A549 (cell line): ENCODE measurements around the gene RNF144A. TPM values are rescaled to one million over a fixed set of nuclear protein-coding genes. Genes with fewer than 3 reads are reported as not detected.
A peak's percentile ranks its signal among the peaks of the same experiment; 100 is the strongest.

ENCODE experiments used
- ATAC-seq, 2 experiments: fragments of 200-7000 bp in 1 of 2; fragments of >200 bp in 1 of 2; cut with Nextera tagmentation in 1 of 2; cut with Tn5 transposase in 1 of 2; 3 replicates each; pipeline versions ENCODE4 v1.8.0 to v1.9.1; 2018 to 2020; ENCODE audit warnings: mild to moderate bottlenecking in 1 of 2, moderate library complexity in 1 of 2
- CTCF ChIA-PET: fragments of 300-600 bp; sonication (Branson Sonifier 250); formaldehyde crosslinking; extraction: SDS; loops from one replicate; lab custom pipeline; 2021; ENCODE audit warnings: antibody characterized with exemption, inconsistent platforms; lab: Yijun Ruan, JAX
- POLR2A ChIA-PET: fragments of 350-600 bp; formaldehyde crosslinking; extraction: SDS; loops from one replicate; lab custom pipeline; 2021; ENCODE audit warnings: antibody characterized with exemption, inconsistent platforms; lab: Yijun Ruan, JAX
- DNase-seq, 2 experiments: peaks; one replicate each; pipeline versions ENCODE4 v3.0.0 to v3.0.0-alpha.2; 2011 to 2016; ENCODE audit warnings: low read depth in 1 of 2, low spot score in 1 of 2
- FAIRE-seq: peaks from 2 replicates; lab custom pipeline; 2011; peaks lifted over from hg19 to GRCh38; lab: Jason Lieb, UNC
- H3K27ac ChIP-seq, 2 experiments: fragments of >200 bp; sonication (Bioruptor Twin); formaldehyde crosslinking; 3 replicates each; pipeline ENCODE4 v1.5.1; 2016 to 2017
- H3K4me1 ChIP-seq: fragments of >200 bp; sonication (Bioruptor Twin); formaldehyde crosslinking; 3 replicates; pipeline ENCODE4 v1.6.1; 2016
- H3K4me2 ChIP-seq: fragments of >200 bp; sonication (Bioruptor Twin); formaldehyde crosslinking; 3 replicates; pipeline ENCODE4 v1.6.1; 2016
- H3K4me3 ChIP-seq: fragments of >200 bp; sonication (Bioruptor Twin); formaldehyde crosslinking; 3 replicates; pipeline ENCODE4 v1.5.1; 2016
- H3K9me3 ChIP-seq: fragments of >200 bp; sonication (Bioruptor Twin); formaldehyde crosslinking; 3 replicates; pipeline ENCODE4 v1.6.1; 2016
- ATOH8 ChIP-seq: fragments of 250-450 bp; sonication (Bioruptor Pico); IDR thresholded peaks from 2 replicates; pipeline ENCODE4 v1.5.0; 2020; ENCODE audit warnings: low read depth, mild to moderate bottlenecking, moderate library complexity
- BCL3 ChIP-seq: fragments of >200 bp; sonication (Bioruptor Twin); formaldehyde crosslinking; IDR thresholded peaks from 3 replicates; pipeline ENCODE4 v1.6.1; 2016
- CBX2 ChIP-seq: fragments of 200-600 bp; sonication (generic); IDR thresholded peaks from 2 replicates; pipeline ENCODE4 v1.6.1; 2016; ENCODE audit warnings: low read depth, mild to moderate bottlenecking, borderline replicate concordance
- CBX8 ChIP-seq: fragments of 200-600 bp; sonication (generic); IDR thresholded peaks from 2 replicates; pipeline ENCODE4 v1.6.1; 2016
- CEBPB ChIP-seq, 2 experiments: fragments of >200 bp in 1 of 2; sonication (Bioruptor Twin) in 1 of 2; formaldehyde crosslinking in 1 of 2; IDR thresholded peaks; 2 replicates each; pipeline ENCODE4 v1.6.1; 2012 to 2016
- E2F6 ChIP-seq: IDR thresholded peaks from 2 replicates; pipeline ENCODE4 v1.6.1; 2012; ENCODE audit warnings: low read depth, borderline replicate concordance
- EP300 ChIP-seq, 2 experiments: fragments of >200 bp; sonication (Bioruptor Twin); formaldehyde crosslinking; IDR thresholded peaks; 2 replicates in 1 of 2; 3 replicates in 1 of 2; pipeline ENCODE4 v1.6.1; 2016 to 2017
- ESRRA ChIP-seq: fragments of 150-350 bp; IDR thresholded peaks from 2 replicates; pipeline ENCODE4 v1.6.1; 2014; ENCODE audit warnings: mild to moderate bottlenecking, low read length, borderline replicate concordance
- FOSB ChIP-seq: fragments of 250-450 bp; sonication (Bioruptor Pico); IDR thresholded peaks from 2 replicates; pipeline ENCODE4 v1.5.0; 2020; ENCODE audit warnings: mild to moderate bottlenecking, moderate library complexity
- HOXA7 ChIP-seq: fragments of 250-450 bp; sonication (Bioruptor Pico); IDR thresholded peaks from 2 replicates; pipeline ENCODE4 v1.5.0; 2020; ENCODE audit warnings: mild to moderate bottlenecking, moderate library complexity
- HOXB13 ChIP-seq: fragments of 250-450 bp; sonication (Bioruptor Pico); IDR thresholded peaks from 2 replicates; pipeline ENCODE4 v1.5.0; 2020; ENCODE audit warnings: low read depth, mild to moderate bottlenecking, moderate library complexity
- KDM1A ChIP-seq: fragments of 200-600 bp; sonication (generic); IDR thresholded peaks from 2 replicates; pipeline ENCODE4 v1.6.1; 2016; ENCODE audit warnings: low read depth, mild to moderate bottlenecking
- MAFK ChIP-seq: fragments of 450-650 bp; IDR thresholded peaks from 2 replicates; pipeline ENCODE4 v1.6.1; 2014; ENCODE audit not compliant: partially characterized antibody
- MAX ChIP-seq: IDR thresholded peaks from 2 replicates; pipeline ENCODE4 v1.6.1; 2012
- NPAS2 ChIP-seq: fragments of 250-450 bp; sonication (Bioruptor Pico); IDR thresholded peaks from 2 replicates; pipeline ENCODE4 v1.8.0; 2022; ENCODE audit warnings: mild to moderate bottlenecking, moderate library complexity, borderline replicate concordance
- NR3C1 ChIP-seq: fragments of >200 bp; sonication (Bioruptor Twin); formaldehyde crosslinking; IDR thresholded peaks from 3 replicates; pipeline ENCODE4 v1.6.1; 2017
- PHF8 ChIP-seq: fragments of 200-600 bp; sonication (generic); IDR thresholded peaks from 2 replicates; pipeline ENCODE4 v1.6.1; 2016; ENCODE audit warnings: low read depth, mild to moderate bottlenecking, antibody characterized with exemption, moderate library complexity, borderline replicate concordance
- POLR2A ChIP-seq: IDR thresholded peaks from 2 replicates; pipeline ENCODE4 v1.6.1; 2012; ENCODE audit warnings: mild to moderate bottlenecking, low read length
- POLR2AphosphoS2 ChIP-seq: conservative IDR thresholded peaks from 2 replicates; pipeline ENCODE4 v1.6.1; 2012; ENCODE audit warnings: low read length, improper control_type of control experiment, inconsistent platforms
- RAD21 ChIP-seq, 2 experiments: fragments of >200 bp in 1 of 2; sonication (Bioruptor Twin) in 1 of 2; formaldehyde crosslinking in 1 of 2; IDR thresholded peaks in 1 of 2; conservative IDR thresholded peaks in 1 of 2; 2 replicates in 1 of 2; 3 replicates in 1 of 2; pipeline ENCODE4 v1.6.1; 2012 to 2018; ENCODE audit warnings: inconsistent platforms in 1 of 2
- RNF2 ChIP-seq: fragments of 200-600 bp; sonication (generic); IDR thresholded peaks from 2 replicates; pipeline ENCODE4 v1.6.1; 2016; ENCODE audit warnings: low read depth, mild to moderate bottlenecking, antibody characterized with exemption, moderate library complexity, borderline replicate concordance
- TFCP2L1 ChIP-seq: fragments of 250-450 bp; sonication (Bioruptor Pico); IDR thresholded peaks from 2 replicates; pipeline ENCODE4 v1.5.0; 2021; ENCODE audit warnings: mild to moderate bottlenecking
- ZC3H11A ChIP-seq: fragments of 450-650 bp; IDR thresholded peaks from 2 replicates; pipeline ENCODE4 v1.6.1; 2014; ENCODE audit warnings: antibody characterized with exemption, mild to moderate bottlenecking
- ZNF302 ChIP-seq: fragments of 250-450 bp; sonication (Bioruptor Pico); IDR thresholded peaks from 2 replicates; pipeline ENCODE4 v1.9.0; 2021; ENCODE audit warnings: inconsistent platforms, mild to moderate bottlenecking, moderate library complexity
- whole genome bisulfite sequencing: methylation state at CpG from one replicate; pipeline ENCODE4 v1.1.6; 2017; ENCODE audit errors: missing lambda C conversion rate; 5-methylcytosine and 5-hydroxymethylcytosine counted together
- polyA plus RNA-seq, 4 experiments: library from polyadenylated mRNA; depleted of rRNA in 3 of 4; stranded (reverse); fragments of >200 nt; fragmentation: RNase III in 1 of 4; extraction: RNeasy Plus Mini Kit Qiagen cat#74134 plus additional on column Dnase treatment in 1 of 4; gene quantifications; 2 replicates in 3 of 4; 3 replicates in 1 of 4; pipeline ENCODE4 v1.2.3, GENCODE V29; 2011 to 2017

RNF144A gene
- polyA plus RNA-seq, 2 of the 4 experiments (the other 2 are of a cell fraction): 4.4 to 9.6 TPM

- H3K4me3 ChIP-seq: no peak overlapping the region
- TF ChIP-seq KDM1A: 0 out of 2 replicates have a peak, but pooled peaks have one; percentile 22
- no peak for TF ChIP-seq E2F6
- TF ChIP-seq ZC3H11A: no peak
- no peak for TF ChIP-seq FOSB (CRISPR knock-in tag)
- no peak for TF ChIP-seq BCL3
- TF ChIP-seq HOXB13: no peak
- 0 out of 3 replicates have a peak, but pooled peaks cover 4% of the 10 kb centered on the region for H3K4me1 ChIP-seq
- peaks cover 4% of the 10 kb centered on the region; the same call in 1 of the 3 replicates for H3K9me3 ChIP-seq
- H3K27ac ChIP-seq: no peak overlapping the region
- ChIA-PET POLR2A (no interaction called here), CTCF (interaction anchor here (0.6 to 1.3 kb wide), 3 partner anchors 17 to 107 kb away, joined by 3 read pairs; no protein-coding TSS in a partner anchor)
- DNase-seq: no peak
- 82% methylated on average over 3 of the region's 3 CpGs for WGBS
- ATAC-seq: no peak
- H3K4me2 ChIP-seq: no peak overlapping the region
- no peak for FAIRE-seq
Observed at GRCh38 chr2:6990871-6991270, 73.7 kb downstream of the RNF144A start.

GRCh38 chr2:6992794-6993228 lies 75.6 kb downstream of the RNF144A start:
- DNase-seq: no peak
- POLR2A ChIA-PET: no interaction called here
- no peak overlapping the region for H3K4me3 ChIP-seq
- no peak for ATAC-seq
- WGBS: 64% methylated on average over 4 of the region's 4 CpGs
- no peak for FAIRE-seq
- peaks cover 4% of the 10 kb centered on the region; the same call in 1 of the 3 replicates for H3K9me3 ChIP-seq
- H3K4me2 ChIP-seq: no peak overlapping the region
- CTCF ChIA-PET: interaction anchor here (1.0 kb wide), 2 partner anchors 11 to 16 kb away, joined by 3 to 4 read pairs; no protein-coding TSS in a partner anchor
- no peak for TF ChIP-seq ATOH8 (CRISPR knock-in tag)
- no peak for TF ChIP-seq RNF2
- no peak overlapping the region for H3K27ac ChIP-seq
- H3K4me1 ChIP-seq: no peaks in the 10 kb centered on the region

- no peak for ATAC-seq
- H3K27ac ChIP-seq: no peak overlapping the region
- WGBS: 67% methylated on average over 7 of the region's 7 CpGs
- TF ChIP-seq CEBPB (IDR thresholded peaks at IDR 0.05) (no peak), MAX (no peak), ESRRA (no peak), TFCP2L1 (no peak)
- POLR2A ChIA-PET: no interaction called here
- no peak overlapping the region for H3K4me3 ChIP-seq
- no peak for DNase-seq
- H3K4me1 ChIP-seq: no peaks in the 10 kb centered on the region
- no peak overlapping the region for H3K4me2 ChIP-seq
- CTCF ChIA-PET: interaction anchor here (1.0 kb wide), 3 partner anchors 9 to 16 kb away, joined by 3 to 4 read pairs (median 3); no protein-coding TSS in a partner anchor
- peaks cover 4% of the 10 kb centered on the region; the same call in 1 of the 3 replicates for H3K9me3 ChIP-seq
- no peak for FAIRE-seq
Observed at GRCh38 chr2:6993229-6993640, 76.0 kb downstream of the RNF144A start.

GRCh38 chr2:6993936-6994335 lies 76.7 kb downstream of the RNF144A start:
- WGBS: 81% methylated on average over 2 of the region's 2 CpGs
- H3K4me1 ChIP-seq: no peaks in the 10 kb centered on the region
- POLR2A ChIA-PET: interaction anchor here (0.7 kb wide), 1 partner anchor 66 kb away, joined by 3 read pairs; no protein-coding TSS in a partner anchor
- ATAC-seq: no peak
- TF ChIP-seq RAD21 (conservative IDR thresholded peaks at IDR 0.05 in 1 of 2, IDR thresholded peaks at IDR 0.05 in 1 of 2) (no peak), ZNF302 (no peak), HOXA7 (no peak), CBX2 (no peak), NPAS2 (CRISPR knock-in tag) (no peak), MAFK (no peak), CBX8 (no peak), BCL3 (no peak), PHF8 (no peak), E2F6 (no peak), NR3C1 (no peak), EP300 (IDR thresholded peaks at IDR 0.05) (no peak), POLR2A (no peak), POLR2AphosphoS2 (no peak)
- TF ChIP-seq, all 56 proteins: peak for 0
- Histone ChIP-seq H3K27ac (no peak overlapping the region), H3K4me3 (no peak overlapping the region), H3K4me2 (no peak overlapping the region), H3K9me3 (peaks cover 4% of the 10 kb centered on the region; the same call in 1 of the 3 replicates)
- no peak for FAIRE-seq
- CTCF ChIA-PET: interaction anchor here (1.0 to 1.1 kb wide), 4 partner anchors 8 to 37 kb away, joined by 3 to 4 read pairs (median 4); no protein-coding TSS in a partner anchor
- no peak for DNase-seq
